ENCODE data around the gene ADAMTS6.

DNA sequence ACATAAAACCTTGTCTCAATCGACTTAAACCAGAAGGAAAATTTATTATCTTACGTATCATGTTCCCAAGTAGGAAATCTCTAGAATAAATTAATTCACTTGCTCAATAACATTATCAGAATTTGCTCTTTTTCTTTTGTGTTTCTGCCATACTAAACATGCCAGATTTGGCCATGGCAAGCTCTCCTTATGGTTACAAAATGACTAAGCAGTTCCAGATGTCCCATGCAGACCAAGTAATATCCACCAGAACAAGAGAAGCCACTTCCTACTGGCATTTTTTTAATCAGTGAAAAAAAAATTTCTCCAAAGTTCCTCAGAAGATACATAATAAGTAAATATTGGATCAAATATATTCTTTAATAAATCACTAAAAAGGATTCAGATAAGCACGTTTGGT, 25.2 kb upstream of the ADAMTS6 start:
- no peak for TF ChIP-seq MZF1 (tag by site-specific recombination; IDR thresholded peaks at IDR 0.05; ENCODE audit: borderline replicate concordance)
- TF ChIP-seq ZNF529 (tag by site-specific recombination; IDR thresholded peaks at IDR 0.05; ENCODE audit: insufficient replicate concordance) = no peak
- TF ChIP-seq ZNF324 (tag by site-specific recombination; IDR thresholded peaks at IDR 0.05) = no peak
- TF ChIP-seq, protein P1, sequence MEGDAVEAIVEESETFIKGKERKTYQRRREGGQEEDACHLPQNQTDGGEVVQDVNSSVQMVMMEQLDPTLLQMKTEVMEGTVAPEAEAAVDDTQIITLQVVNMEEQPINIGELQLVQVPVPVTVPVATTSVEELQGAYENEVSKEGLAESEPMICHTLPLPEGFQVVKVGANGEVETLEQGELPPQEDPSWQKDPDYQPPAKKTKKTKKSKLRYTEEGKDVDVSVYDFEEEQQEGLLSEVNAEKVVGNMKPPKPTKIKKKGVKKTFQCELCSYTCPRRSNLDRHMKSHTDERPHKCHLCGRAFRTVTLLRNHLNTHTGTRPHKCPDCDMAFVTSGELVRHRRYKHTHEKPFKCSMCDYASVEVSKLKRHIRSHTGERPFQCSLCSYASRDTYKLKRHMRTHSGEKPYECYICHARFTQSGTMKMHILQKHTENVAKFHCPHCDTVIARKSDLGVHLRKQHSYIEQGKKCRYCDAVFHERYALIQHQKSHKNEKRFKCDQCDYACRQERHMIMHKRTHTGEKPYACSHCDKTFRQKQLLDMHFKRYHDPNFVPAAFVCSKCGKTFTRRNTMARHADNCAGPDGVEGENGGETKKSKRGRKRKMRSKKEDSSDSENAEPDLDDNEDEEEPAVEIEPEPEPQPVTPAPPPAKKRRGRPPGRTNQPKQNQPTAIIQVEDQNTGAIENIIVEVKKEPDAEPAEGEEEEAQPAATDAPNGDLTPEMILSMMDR (tag by site-specific recombination; IDR thresholded peaks at IDR 0.05) = no peak

Measured in HEK293 (cell line).